HG03135 (cell line): ENCODE data around the gene MORF4L1.
"Not testable (repeated sequence)": the region's sequence is repeated elsewhere in the genome, so short reads cannot be mapped to it uniquely, and the experiment has no call there.

ENCODE experiments used
- ATAC-seq: cut with Tn5 transposase; IDR thresholded peaks from one replicate; pipeline ENCODE4 v1.9.1; 2021; ENCODE audit warnings: mild to moderate bottlenecking, moderate library complexity; ENCODE audit not compliant: unreplicated experiment

Gene MORF4L1

DNA sequence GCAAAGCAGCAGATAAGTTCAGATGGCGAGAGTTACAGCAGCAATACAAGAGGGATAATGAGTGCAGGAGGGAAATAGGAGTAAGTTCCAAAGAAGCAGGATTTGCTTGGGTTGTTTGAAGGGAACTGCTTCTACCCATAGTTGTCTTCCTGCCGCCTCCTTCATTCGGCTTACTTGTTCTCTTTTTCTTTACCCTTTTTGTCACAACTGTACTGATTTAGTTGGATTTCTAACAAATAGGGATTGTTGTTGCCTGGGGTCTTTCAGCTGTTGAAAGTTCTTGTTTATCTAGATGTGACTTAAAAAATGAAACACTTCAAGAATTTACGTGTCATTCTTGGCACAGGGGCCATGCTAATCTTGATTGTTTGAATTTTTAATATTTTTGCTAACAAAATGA, 25.9 kb downstream of the MORF4L1 start:
- no peak for ATAC-seq

DNA sequence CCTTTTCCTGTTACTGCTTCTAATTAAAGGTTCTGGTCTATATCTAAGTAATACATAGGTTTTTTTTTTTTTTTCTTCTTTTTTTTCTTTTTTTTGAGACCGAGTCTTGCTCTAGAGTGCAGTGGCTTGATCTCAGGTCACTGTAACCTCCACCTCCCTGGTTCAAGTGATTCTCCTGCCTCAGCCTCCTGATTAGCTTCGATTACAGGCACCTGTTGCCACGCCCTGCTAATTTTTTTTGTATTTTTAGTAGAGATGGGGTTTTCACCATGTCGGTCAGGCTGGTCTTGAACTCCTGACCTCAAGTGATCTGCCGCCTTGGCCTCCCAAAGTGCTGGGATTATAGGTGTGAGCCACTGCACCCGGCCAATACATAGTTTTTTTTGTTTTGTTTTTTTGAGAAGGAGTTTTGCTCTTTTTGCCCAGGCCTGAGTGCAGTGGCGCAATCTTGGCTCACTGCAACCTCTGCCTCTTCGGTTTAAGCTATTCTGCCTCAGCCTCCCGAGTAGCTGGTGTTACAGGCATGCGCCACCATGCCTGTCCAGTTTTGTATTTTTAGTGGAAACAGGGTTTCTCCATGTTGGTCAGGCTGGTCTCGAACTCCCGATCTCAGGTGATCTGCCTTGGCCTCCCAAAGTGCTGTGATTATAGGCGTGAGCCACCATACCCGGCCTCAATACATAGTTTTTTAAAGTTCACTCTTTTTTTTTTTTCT, 28.3 kb downstream of the MORF4L1 start:
- ATAC-seq: not testable (repeated sequence)

DNA sequence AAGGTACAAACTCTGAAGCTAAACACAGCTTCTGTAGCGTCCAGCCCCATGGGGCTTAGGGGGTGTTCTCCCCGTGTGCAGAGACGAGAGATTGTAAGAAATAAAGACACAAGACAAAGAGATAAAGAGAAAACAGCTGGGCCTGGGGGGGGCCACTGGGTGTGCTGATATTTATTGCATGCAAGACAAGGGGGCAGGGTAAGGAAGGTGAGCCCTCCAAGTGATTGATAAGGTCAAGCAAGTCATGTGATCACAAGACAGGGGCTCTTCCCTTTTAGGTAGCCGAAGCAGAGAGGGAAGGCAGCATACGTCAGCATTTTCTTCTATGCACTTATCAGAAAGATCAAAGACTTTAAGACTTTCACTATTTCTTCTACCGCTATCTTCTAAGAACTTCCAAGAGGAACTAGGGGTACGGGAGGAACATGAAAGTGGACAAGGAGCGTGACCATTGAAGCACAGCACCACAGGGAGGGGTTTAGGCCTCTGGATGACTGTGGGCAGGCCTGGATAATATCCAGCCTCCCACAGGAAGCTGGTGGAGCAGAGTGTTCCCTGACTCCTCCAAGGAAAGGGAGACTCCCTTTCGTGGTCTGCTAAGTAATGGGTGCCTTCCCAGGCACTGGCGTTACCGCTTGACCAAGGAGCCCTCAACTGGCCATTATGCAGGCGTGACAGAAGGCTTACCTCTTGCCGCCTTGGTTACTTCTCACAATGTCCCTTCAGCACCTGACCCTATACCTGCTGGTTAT, 29.8 kb downstream of the MORF4L1 start:
- not testable (repeated sequence) for ATAC-seq

DNA sequence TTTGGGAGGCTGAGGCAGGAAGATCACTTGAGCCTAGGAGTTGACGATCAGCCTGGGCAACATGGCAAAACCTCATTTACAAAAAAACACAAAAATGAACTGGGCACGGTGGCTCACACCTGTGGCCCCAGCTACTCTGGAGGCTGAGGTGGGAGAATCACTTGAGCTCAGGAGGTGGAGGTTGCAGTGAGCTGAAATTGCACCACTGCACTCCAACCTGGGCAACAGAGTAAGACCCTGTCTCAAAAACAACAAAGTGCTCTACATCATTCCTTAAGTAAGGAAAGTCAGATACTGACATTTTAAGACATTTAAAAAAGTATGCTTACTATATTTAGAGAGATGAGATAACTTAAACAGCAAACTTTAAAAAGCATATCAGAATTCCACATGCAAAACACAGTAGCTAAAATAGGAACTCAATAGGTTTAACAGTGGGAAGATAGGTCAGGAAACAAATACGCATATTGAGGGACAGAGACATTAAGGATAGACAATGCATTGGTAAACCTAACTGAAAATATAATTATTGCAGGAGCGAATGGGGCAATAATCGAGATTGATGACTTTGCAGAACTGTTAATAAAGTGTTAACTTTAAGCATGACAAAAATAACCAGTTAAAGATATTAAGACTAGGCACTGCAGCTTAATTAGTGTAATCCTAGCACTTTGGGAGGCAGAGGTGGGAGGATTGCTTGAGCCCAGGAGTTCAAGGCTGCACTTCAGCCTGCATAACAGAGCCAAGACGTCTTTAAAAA, 32.1 kb downstream of the MORF4L1 start:
- no peak for ATAC-seq

DNA sequence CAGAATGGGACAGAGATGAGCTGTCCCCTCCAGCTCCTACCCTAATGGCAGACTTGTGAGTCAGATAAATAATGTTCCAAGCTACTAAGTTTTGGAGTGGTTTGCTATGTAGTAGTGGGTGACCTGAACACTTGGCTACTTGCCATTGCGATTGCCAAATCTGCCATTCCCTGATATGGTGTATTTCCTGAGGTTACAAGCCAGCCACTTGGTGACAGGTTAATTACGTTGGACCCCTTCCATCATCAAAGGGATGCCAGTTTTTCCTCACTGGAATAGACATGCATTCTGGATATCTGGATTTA, 33.6 kb downstream of the MORF4L1 start:
- no peak for ATAC-seq

DNA sequence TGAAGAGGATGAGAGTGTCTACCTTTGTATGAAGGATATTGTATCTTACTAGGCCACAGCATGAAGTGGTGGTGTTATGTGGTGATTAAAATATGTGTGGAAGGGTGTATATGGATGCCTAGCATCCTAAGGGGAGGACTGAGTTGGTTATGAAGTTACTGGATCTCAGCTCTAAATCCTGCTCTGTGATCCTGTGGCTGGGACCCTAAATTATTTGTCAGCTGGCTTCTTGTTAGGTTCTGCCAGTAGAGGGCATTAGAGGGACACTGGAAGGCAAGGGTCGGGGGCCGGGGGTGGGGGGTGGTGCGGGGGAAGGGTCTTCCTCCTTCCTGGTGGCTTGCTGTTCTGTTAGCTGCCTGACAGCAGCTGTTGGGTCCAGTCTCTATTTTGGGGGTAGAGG, 34.9 kb downstream of the MORF4L1 start:
- ATAC-seq: no peak

DNA sequence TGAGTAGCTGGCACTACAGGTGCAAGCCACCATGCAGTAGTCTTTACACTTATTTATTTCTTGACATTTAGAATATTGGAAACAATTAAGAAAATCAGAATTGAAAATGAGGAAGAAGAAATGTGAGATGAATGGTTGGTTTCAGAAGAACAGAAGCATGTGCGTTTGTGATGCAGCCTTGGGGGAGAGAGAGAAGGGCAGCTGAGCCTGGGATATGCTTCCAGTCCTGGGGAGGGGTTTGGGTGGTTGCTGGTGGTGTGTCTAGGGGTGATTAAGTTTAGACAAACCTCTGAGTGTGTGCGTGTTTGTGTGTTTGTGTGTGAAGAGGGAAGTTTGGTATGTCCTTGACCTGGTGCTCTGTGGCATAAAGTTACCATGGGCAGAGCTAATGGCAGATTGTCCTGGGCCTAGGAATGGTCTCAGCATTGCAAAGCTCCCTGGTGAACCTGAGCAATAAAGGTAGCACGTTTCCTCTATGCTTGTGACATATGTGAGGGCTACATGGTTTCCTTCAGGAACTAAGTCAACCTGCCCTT, 36.5 kb downstream of the MORF4L1 start:
- no peak for ATAC-seq

- ATAC-seq: no peak
Observed at GRCh38 chr15:78909791-78910228, 37.1 kb downstream of the MORF4L1 start.

- ATAC-seq: no peak
Observed at GRCh38 chr15:78910271-78910670, 37.6 kb downstream of the MORF4L1 start.

GRCh38 chr15:78912316-78912715, 39.6 kb downstream of the MORF4L1 start:
- ATAC-seq: no peak

GRCh38 chr15:78913012-78913411, 40.3 kb downstream of the MORF4L1 start:
- ATAC-seq: no peak

DNA sequence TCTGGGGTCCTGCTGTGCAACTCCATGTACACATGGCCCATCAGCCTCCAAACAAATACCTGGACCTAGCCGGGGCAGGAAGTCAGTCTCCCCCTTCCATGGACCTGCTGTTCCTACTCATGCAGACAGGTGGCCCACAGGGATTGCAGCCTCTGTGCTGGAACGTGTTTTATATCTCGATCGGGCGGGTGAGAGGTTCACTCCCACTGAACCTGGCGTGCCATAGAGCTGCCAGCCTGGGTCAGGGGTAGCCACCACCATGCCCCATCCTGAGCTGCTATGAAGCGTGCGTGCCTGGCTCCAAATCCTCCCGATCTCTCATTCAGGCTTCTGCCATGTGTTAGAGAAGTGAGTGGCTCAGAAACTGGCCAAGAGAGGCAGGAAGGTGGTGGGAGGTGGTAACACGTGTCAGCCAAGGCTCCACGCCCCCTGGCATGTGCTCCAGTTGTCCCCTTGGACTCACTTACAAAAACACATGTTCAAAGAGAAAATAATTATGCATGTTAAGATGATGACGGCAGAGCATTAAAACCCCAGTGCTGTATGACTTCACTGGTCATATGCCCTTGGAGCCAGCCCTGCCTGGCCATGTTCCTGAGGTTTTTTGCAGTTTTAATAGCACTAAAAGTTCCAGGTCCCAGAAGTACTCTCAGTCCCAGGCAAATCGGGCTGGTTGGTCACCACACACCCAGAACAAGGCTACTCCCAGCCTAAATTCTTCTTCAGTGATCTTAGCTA, 41.5 kb downstream of the MORF4L1 start:
- no peak for ATAC-seq

- ATAC-seq: no peak
Observed at GRCh38 chr15:78915341-78916087, 42.8 kb downstream of the MORF4L1 start.

DNA sequence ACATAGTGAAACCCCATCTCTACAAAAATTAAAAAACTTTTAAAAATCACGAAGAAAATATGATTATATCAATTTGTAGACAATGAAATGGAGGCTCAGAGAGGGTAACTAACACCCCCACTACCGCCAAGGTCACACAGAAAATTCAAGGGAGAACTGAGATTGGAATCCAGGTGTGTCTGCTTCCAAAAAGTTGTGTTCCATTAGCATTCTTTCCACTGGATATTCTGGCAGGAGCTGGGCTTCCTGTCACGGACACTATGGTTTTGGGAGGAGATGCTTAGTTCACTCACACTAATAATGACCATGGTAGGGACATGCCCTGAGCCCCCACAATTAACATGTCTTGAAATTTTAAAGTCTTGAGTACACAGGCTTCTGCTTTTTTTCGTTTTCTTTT, 43.4 kb downstream of the MORF4L1 start:
- ATAC-seq: no peak

GRCh38 chr15:78917888-78918287, 45.2 kb downstream of the MORF4L1 start:
- ATAC-seq: no peak

GRCh38 chr15:78921517-78921916, 48.8 kb downstream of the MORF4L1 start:
- ATAC-seq: no peak

DNA sequence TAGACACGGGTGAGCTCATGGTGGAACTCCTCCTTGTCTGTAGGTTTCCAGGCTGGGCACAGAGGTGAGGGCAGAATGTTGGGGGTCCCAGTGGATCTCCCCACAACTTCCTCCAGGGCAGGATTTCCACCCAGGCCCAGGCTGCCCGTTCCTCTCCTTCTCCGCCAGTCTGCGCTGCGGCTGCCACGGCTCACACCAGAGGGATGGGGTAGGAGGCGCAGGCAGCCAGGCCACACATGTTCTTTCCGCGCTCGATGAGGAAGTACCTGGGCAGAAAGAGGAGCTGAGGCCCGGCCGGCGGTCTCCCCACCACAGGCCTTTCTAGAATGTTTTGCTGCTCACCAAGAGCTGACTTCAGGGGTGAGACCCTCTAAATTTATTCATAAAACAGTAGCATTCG, 49.2 kb downstream of the MORF4L1 start:
- ATAC-seq: no peak

DNA sequence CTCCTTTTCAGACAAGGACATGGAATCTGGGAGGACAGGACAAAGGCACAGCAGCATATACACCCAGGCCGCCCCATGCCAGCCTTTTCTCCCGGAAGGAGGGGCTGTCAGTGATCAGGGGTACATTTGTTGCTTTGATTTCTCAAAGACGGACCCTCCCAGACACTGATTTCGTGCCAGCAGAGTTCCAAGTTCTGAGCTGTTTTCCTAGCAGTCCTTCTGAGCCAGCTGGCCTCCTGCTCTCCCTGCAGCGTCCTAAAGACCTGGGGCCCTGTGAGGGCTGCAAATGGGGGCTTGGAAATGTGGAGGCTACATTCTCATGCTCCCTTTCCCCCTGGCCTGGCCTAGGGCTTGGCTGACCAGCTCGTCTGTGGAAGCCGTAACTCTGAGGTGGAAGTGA, 49.8 kb downstream of the MORF4L1 start:
- ATAC-seq: no peak

- ATAC-seq: no peak
Observed at GRCh38 chr15:78923015-78923414, 50.3 kb downstream of the MORF4L1 start.
